GM18909 (cell line): Measurements from ENCODE around the gene CIB1.
"Not testable (repeated sequence)": the region's sequence is repeated elsewhere in the genome, so short reads cannot be mapped to it uniquely, and the experiment has no call there.

Experiments
- ATAC-seq: cut with Tn5 transposase; IDR thresholded peaks from one replicate; pipeline ENCODE4 v1.9.1; 2021; ENCODE audit warnings: mild to moderate bottlenecking; ENCODE audit not compliant: unreplicated experiment, poor library complexity

Gene CIB1

GRCh38 chr15:90201130-90201943, 32.4 kb downstream of the CIB1 start, which contains the start of gene SEMA4B:
Gene SEMA4B, plus strand, starts transcription at chr15:90201330. Its CDS starts 249 bp downstream, at chr15:90201579.
- peak; percentile 78 for ATAC-seq

- ATAC-seq, result peak; percentile 5
Measured at GRCh38 chr15:90200534-90201129, 33.1 kb downstream of the CIB1 start.

DNA sequence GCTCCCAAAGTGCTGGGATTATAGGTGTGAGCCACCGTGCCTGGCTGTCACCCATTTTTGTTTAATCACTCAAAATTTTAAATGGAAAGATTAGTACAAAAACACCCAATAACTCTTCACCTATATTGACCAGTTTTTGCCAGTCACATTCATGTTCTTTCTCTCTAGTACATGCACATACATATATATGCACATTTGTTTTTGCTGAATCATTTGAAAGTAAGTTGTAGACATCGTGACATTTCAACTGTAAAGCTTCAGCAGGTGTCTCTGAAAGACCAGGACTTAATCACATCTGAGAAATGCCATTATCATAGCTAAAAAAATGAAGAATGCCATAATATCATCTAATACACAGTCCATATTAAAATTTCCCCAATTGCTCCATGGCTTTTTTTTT, 39.1 kb downstream of the CIB1 start:
- no peak for ATAC-seq

- no peak for ATAC-seq
Measured at GRCh38 chr15:90192961-90193786, 40.6 kb downstream of the CIB1 start.

DNA sequence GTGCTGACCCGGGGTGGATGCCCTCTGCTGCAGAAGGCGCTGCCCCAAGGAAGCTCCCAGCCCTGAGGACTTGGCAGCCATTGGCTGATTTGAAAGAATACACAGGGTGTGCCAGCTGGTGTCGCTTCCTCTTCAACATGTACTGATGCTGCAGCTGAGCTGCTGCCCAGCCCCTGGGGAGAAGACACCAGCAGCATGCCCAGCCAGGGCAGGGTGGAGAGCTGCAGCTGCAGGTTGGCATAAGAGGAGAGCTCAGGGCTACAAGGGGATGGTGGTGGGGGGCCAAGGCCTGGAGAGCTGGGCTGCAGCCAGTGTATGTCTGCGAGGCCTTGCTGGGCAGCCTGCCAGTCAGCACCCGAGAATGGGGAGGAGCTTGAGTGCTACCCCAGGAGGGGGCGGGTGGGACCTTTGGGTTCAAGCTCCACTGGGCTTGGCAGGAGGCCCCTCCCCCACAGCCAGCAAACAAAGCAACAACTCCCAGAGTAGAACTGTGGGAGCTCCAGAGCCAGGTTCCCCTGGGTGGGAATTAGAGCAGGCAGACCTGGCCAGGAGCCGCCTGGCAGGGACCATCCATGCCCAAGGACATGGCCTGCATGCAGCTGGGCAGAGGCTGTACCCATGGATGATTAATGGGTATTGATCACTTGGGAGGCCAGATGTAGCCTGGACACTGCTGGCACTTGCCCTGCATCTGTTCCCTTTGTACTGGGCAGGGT, 41.8 kb downstream of the CIB1 start:
- peak; percentile 80 for ATAC-seq

- ATAC-seq, result peak; percentile 28
Measured at GRCh38 chr15:90191344-90191687, 42.4 kb downstream of the CIB1 start.

DNA sequence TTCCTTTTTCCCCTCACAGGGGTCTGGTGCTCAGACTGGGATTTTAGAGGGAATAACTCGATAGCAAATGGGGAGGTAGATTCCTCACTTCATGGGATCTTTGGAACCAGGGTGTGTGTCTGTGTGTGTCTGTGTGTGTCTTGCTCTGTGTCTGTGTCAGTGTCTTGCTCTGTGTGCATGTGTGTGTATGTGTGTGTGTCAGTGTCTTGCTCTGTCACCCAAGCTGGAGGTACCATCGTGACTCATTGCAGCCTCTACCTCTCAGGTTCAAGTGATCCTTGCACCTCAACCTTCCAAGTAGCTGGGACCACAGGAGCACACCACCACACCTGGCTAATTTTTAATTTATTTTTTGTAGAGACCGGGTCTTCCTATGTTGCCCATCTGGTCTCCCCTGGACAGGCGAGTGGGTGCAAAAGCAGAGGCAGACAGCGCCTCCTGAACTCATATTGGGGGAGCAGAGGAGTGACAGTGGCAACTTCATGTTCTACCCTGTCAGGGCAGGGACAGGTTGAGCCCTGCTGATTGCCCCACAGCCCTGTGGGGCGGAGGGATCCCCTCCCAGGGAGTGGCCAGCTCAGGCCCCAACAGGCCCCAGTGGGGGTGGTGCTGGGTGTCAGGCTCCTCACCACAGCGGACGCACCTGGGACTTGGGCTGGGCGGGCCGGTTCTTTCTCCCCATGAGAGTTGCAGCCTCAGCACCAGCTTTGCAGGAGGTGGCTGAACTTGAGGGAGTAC, 43.0 kb downstream of the CIB1 start:
- peak; percentile 65 for ATAC-seq

- no peak for ATAC-seq
Measured at GRCh38 chr15:90189781-90190467, 43.8 kb downstream of the CIB1 start.

DNA sequence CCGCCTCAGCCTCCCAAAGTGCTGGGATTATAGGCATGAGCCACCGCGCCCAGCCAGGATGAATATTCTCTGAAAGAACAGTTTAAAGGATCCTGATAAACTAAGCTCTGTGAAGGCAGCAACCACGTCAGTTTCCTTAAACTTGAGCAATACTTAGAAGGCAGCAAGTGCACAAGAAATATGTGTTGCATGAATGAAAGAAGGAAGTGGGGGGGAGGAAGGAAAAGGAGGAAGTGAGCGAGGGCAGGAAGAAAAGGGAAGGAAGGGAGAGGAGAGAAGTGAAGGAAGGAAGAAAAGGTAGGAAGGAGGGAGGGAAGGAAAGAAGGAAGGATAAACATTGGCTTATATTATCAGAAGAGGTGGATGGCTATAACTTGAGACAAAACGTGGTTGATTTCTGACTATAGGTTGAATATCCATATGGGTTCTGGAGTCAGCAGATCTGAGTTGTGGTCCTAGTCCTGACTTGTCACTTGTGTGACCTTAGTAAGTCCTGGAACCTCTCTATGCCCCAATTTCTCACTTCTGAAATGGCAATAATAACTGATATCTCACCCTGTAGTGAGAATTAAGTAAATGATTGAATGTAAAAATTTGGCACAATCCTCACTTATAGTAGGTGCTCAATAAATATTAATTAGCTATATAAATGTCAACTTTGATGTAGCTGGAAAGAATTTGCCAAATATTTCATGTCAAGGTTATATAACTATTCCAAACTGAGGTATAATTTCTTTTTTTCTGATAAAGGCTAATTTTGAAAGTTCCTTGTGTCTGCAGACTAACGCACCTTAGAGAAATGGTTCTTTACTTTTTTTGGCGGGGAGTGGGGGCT, 44.6 kb downstream of the CIB1 start:
- ATAC-seq, result no peak

GRCh38 chr15:90188065-90188464, 45.7 kb downstream of the CIB1 start:
- not testable (repeated sequence) for ATAC-seq

DNA sequence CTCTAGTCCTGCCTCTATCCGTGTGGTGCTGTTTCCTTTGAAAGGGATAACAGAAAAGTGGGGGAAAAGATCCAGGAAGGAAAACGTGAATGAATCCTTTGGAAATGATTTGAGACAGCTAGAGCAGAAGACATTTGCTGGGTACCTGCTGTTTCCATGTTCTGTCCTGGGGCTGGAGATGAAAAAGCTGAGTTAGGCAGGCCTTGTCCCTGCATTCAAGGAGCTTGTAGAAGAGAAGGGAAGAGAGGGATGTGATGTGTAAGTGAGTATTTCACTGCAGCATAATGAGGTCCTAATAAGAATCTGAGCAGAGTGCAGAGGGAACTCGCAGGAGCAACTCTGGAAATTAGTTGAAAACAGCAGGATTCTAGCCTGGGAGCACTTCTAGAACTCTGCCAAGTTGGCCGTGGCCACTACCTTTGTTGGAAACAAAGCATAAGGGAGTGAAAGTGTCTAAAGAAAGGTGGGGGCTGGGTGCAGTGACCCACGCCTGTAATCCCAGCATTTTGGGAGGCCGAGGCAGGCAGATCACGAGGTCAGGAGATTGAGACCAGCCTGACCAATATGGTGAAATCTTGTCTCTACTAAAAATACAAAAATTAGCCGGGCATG, 46.4 kb downstream of the CIB1 start:
- no peak for ATAC-seq

GRCh38 chr15:90184786-90185704, 48.7 kb downstream of the CIB1 start:
- ATAC-seq, result peak; percentile 76

- ATAC-seq, result peak; percentile 39
Measured at GRCh38 chr15:90184119-90184785, 49.5 kb downstream of the CIB1 start.

- no peak for ATAC-seq
Measured at GRCh38 chr15:90181776-90182175, 52.0 kb downstream of the CIB1 start.
